ENCODE results near the gene PLXNB1.

PLXNB1 gene

DNA sequence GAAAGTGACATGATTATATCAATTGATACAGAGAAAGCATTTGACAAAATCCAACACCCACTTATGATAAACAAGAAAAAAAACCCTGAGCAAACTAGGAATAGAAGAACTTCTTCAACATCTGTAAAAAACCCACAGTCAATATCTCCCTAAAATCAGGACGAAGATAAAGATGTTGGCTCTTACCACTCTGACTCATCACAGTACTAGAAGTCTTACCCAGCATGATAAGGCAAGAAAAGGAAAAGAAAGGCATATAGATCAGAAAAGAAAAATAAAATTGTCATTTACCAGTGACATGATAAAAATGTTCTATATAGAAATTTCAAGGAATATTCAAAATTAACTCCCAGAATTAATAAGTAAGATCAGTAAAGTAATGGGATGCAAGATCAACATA lies 65.0 kb downstream of the PLXNB1 start:
- no peak for DNase-seq

DNA sequence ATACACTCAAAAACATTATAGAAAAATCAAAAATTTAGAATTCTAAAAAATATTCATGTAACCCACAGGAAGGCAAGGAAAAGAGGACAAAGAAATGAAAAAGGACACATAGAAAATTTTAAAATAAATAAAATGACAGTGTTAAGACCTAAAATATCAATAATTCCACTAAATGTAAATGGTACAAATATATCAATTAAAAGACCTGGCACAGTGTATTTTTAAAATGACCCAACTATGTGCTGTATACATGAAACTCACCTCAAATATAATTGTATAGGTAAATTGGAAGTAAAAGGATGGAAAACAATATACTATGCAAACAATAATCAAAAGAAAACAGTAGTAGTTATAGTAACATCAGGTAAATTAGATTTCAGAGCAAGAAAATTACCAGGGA lies 68.0 kb downstream of the PLXNB1 start:
- DNase-seq: no peak

GRCh38 chr3:48356419-48356818 lies 73.5 kb downstream of the PLXNB1 start:
- no peak for DNase-seq

DNA sequence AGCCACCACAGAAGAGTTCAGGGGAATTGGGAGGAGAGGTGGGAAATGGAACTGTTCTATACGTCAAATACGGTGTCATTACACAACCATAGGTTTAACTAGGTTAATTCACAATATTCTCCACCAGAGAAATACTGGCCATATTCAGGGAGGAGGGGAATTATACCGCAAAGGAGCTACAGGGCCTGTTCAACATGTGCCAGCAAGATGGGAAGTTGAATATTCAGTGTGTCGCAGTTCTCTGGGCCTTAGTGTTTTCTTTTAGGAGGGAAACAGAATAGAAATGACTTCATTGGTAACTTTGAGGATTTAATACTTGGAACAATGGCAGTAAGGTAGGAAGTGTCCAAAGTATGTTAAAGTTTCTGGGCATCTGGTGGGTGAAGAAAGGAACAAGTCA lies 75.9 kb downstream of the PLXNB1 start:
- DNase-seq: no peak
